Hematopoietic multipotent progenitor cell treated with erythropoietin and hydrocortisone succinate and interleukin-3 and kit ligand, for 4 days (in vitro differentiated cells): ENCODE data around the gene SF3B1.
"Not testable (repeated sequence)": the region's sequence is repeated elsewhere in the genome, so short reads cannot be mapped to it uniquely, and the experiment has no call there.

ENCODE experiments used
- DNase-seq: peaks from one replicate; pipeline ENCODE4 v3.0.0-alpha.2; 2015

SF3B1 gene

DNA sequence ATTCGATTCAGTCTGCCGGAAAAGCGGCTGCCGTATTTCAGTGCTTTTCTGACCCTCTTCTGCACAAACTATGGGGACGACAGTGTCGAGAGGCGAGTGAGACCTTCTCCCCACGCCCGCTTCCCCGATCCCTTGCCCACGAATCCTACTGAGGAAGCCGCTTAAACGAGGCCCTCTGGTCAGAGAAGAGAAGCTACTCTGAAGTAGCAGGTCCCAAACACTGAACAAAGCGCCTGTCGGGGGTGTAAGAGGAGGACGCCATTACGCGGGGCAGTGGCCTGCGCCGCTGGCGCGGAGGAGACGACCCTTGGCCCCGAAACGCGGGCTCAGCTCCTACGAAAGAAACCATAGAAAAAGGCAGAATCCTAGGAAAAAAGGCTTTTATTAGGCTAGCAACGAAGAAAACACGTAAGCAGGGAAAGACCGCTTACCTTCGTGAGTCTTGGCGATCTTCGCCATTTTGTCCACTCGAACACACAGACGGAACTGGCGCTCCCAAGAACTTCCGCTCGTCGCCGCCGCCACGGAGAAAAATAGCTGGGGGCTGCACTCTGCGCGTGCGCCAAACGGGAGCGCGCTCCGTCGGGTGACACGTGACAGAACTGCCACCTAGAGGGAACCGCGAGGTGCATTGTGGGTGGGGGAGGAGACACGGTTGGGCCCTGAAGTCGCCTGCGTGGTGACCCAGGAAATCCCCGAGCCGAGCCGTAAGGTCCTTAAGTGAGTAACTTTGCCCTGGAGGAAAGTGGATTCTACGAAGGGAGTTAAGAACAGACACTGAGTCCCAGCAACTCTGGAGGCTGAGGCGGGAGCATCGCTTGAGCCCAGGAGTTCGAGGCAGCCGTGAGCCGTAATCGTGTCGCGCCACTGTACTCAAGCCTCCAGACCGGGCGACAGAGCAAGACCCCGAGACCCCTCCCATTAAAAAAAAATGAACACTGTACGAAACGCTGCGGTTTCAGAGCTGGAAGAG, at the start of gene SF3B1:
SF3B1 (minus strand) TSS at position 488 of the 973 bp plus-strand sequence; CDS start at position 459, 29 bp downstream.
- peak; percentile 99 for DNase-seq

DNA sequence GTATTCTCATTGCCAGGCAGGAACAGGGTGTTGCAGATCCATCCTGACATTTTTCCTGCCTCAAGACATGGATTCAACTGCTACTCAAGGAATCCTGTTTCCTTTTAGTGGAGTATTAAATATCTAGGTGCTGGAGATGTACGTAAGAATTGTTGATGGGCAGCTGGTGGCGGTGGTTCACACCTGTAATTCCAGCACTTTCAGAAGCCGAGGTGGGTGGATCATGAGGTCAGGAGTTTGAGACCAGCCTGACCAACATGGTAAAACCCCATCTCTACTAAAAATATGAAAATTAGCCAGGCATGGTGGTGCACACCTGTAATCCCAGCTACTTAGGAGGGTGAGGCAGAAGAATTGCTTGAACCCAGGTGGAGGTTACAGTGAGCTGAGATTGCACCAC, 49.4 kb upstream of the SF3B1 start:
- not testable (repeated sequence) for DNase-seq

GRCh38 chr2:197480165-197481036, 45.6 kb upstream of the SF3B1 start:
- DNase-seq = no peak

DNA sequence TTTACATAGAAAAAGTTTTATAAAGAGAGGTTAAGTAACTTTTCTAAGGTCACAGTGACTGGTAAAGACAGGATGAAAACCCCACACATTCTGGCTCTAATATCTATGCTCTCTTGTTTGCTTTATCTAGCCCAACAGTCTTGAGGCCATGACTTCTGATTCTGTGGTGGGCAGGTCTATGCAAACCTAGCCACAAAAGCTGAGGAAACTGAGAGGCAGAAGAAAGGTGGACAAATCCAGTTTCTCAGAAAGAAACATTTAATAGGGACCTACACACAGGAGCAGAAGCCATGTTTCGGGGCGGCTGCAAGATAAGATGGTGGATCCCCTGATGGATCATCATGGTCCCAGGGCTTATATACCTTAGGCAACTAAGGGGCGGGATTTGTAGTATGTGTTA, 43.0 kb upstream of the SF3B1 start:
- DNase-seq = peak; percentile 79

GRCh38 chr2:197472166-197472565, 37.3 kb upstream of the SF3B1 start:
- no peak for DNase-seq

DNA sequence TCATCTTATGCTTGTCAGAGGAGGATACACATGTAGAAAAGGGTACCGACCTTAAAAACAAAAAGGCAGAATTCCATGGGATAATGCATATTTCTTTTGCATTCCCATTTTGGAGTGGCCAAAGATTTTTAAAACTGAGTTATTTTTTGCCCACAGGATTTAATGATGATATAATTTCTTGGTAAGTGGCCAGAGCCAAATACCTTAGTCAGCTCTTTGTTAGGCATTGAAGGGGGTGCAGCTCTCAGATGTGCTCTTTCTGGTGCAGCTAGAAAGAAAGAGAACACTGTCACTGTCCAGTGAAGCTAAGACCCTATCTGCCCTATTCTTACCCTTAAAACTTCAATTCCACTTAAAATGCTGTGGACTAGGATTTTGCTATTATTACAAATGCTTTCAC, 29.3 kb upstream of the SF3B1 start:
- DNase-seq = no peak

DNA sequence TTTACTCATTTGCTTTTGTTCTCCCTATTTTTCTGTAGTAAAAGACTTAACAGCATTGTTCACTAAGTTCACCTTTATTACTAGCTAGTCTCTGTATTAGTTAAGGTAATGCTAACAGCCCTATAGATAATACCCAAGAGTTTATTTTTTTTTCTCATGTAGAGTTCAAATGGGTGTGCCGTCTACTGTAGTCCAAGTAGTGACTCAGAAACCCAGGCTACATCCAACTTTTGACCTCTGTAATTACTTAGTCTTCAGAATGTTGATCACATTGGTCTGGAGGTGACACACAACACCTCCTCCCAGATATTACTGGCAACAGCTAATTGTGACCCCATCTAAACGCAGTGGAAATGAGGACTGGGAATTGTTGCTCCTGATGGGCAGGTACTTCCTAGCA, 26.2 kb upstream of the SF3B1 start:
- no peak for DNase-seq

- DNase-seq = no peak
Observed at GRCh38 chr2:197460649-197461048, 25.8 kb upstream of the SF3B1 start.

DNA sequence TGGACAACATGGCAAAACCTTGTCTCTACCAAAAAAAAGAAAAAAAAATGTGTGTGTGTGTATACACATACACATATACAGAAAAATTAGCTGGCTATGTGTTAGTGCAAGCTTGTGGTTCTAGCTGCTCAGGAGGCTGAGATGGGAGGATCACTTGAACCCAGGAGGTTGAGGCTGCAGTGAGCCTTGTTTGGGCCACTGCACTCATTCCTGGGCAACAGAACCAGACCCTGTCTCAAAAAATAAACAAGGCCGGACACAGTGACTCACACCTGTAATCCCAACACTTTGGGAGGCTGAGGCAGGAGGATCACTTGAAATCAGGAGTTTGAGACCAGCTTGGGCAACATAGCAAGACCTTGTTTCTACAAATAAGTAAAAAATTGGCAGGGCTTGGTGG, 20.6 kb upstream of the SF3B1 start:
- DNase-seq = no peak

DNA sequence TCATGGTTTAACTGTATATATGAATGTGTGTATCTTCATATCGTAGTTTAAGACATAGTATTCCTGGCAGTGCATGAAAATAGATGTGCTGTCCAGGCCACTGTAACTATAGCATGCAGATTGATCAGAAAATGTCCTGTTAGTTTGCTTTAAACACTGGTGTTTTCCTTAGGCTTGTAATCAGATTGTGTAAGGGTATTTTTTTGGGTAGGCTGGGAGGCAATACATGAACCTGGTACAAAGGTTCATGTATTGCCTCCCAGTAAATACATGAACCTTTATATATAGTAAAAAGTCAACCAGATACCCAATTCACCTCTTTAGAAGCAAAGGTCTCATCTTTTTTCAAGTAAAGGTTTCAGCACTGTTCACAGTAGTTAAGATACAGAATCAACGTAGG, 20.1 kb upstream of the SF3B1 start:
- no peak for DNase-seq

GRCh38 chr2:197453914-197454398, 19.1 kb upstream of the SF3B1 start:
- no peak for DNase-seq

GRCh38 chr2:197453123-197453913, 18.5 kb upstream of the SF3B1 start, which contains the start of gene COQ10B:
Gene COQ10B, plus strand, starts transcription at chr2:197453552. Its CDS starts 9 bp downstream, at chr2:197453561.
- DNase-seq = peak; percentile 100

DNA sequence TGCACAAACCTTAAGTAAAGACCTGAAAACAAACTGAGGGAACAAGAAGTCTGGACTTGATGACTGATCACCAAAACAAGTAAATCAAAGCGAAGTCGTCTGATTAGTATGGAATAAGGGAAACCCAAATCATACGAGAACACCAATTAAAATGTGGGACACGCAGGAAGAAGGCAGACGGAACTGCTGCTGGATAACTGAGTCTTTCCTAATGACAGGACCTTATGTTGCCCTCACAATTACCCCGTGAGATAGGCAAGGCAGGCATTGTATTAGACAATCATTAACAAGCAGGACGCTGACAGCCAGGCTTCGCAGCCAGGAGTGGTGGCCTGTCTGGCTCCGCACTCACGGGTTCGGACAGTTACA, 17.9 kb upstream of the SF3B1 start:
- DNase-seq = no peak

DNA sequence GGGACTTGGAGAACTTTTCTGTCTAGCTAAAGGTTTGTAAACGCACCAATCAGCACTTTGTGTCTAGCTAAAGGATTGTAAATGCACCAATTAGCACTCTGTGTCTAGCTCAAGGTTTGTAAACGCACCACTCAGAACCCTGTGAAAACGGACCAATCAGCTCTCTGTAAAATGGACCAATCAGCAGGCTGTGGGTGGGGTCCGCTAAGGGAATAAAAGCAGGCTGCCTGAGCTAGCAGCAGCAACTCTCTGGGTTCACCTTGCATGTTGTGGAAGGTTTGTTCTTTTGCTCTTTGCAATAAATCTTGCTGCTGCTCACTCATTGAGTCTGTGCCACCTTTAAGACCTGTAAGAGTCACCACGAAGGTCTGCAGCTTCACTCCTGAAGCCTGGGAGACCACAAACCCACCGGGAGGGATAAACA, 16.1 kb upstream of the SF3B1 start:
- peak; percentile 33 for DNase-seq

- no peak for DNase-seq
Observed at GRCh38 chr2:197450465-197450864, 15.6 kb upstream of the SF3B1 start.

DNA sequence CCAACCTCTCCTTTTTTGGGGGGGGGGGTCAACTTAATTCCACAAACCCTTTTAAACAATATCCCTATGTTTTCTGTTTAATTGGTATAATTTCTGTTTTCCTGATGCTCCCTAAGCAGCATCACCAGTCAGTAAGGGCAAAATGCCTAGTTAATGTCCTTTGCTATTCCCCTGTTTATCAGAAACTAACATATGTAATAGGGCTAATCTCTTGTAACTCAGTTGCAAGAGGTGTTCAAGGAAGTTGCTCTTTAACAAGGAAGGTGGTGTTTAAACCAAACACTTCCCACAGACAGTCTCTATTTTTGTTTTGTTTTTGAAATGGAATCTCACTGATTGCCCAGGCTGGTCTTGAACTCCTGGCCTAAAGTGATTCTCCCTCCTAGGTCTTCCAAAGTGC, 12.0 kb upstream of the SF3B1 start:
- no peak for DNase-seq

GRCh38 chr2:197445746-197446145, 10.9 kb upstream of the SF3B1 start:
- DNase-seq = no peak

DNA sequence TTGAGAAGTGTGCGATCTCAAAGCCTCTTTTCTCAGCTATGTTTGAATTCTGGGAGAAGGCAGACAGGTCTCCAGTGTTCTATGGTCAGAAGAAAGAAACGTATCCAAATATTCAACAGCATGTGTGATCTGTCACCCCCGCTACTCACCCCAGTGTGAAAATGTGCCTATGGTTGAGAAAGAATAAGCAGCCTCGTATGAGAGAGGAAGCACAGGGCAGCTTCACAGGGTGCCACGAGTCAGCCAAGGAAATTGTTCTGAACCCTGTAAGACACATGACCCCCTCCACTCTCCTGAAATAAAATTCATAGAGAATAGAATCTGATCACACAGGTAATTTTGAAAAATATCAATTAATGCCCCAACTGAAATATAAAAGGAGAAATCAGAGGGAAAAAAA, 8.0 kb upstream of the SF3B1 start:
- peak; percentile 46 for DNase-seq

DNA sequence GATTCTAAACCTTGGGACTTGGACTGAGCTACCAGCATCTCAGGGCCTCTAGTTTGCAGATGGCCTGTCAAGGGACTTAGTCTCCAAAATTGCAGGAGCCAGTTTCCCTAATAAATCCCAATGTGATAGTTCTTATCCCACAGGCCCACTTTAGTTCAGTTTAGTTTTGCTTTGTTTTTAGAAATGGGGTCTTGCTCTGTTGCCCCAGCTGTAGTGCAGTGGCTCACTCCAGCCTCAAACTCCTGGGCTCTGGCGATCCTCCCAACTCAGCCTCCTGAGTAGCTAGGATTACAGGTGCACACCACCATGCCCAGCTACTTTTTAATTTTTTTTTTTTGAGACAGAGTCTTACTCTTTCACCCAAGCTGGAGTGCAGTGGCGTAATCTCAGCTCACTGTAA, 2.6 kb upstream of the SF3B1 start:
- no peak for DNase-seq

DNA sequence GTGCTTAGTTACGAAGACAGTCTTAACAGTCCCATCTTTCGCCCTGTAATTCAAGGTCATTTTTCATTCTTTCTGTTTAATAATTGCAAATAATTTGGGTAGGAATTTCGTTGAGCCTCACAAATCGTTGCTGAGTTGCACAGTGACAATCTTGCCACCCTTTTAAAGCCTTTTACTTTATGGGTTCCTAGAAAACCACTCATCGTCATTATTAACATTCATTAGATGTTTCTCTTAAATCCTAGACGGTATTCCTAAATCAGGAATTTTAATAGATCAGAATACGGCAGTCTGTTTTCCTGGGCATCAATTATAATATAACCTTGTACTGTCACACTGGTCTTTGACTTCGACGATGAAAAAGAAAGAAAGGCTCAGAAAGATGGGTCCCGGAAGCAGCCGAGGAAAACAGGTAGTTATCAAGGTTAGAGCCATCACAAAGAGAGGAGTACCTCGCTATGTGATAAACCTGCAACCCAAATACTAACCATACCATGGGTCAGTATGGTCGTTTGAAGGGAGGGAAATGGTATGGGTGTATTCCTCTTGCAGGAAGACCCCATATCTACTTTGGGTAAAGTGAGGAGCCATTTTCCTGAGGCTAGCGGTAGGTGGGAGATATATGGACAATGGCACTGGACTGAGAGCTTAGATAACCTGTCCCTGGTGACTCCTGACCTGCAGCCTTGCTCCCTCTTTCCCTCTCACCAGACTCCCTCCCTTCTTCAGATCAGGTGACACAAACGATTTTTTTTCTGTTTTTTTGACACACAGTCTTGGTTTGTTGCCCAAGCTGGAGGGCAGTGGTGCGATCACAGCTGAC, 981 bp upstream of the SF3B1 start:
- DNase-seq = peak; percentile 23

- DNase-seq = peak; percentile 21
Observed at GRCh38 chr2:197433780-197434438, 919 bp downstream of the SF3B1 start.
